ENCODE measurements around the gene SOCS1. TPM values are rescaled to one million over a fixed set of nuclear protein-coding genes. Genes with fewer than 3 reads are reported as not detected.

The SOCS1 gene
- total and polyA plus RNA-seq, 12 donors, result 0.53 to 11.9 (median 5.1) TPM

GRCh38 chr16:11265124-11265523, 9.1 kb upstream of the SOCS1 start:
- DNase-seq, result no peak
- no peaks in the 10 kb centered on the region for H3K27me3 ChIP-seq
- no peaks in the 10 kb centered on the region for H3K9me3 ChIP-seq (replicated peaks in 1 of 3)
- H3K4me3 ChIP-seq, result no peak overlapping the region
- intact Hi-C loops (cut with DNase I), result no loop called here
- WGBS, 4 donors, result 74 to 95% (median 89%) methylated on average over 5 to 7 of the region's 7 CpGs
- TF ChIP-seq POLR2A (IDR thresholded peaks at IDR 0.05), result no peak
- no peak for TF ChIP-seq CTCF (IDR thresholded peaks at IDR 0.05)
- no peaks in the 10 kb centered on the region for H3K4me1 ChIP-seq (replicated peaks in 1 of 2)
- H3K36me3 ChIP-seq (replicated peaks in 1 of 2), result no peaks in the 10 kb centered on the region
- no peak overlapping the region for H3K27ac ChIP-seq

GRCh38 chr16:11264155-11264832, 8.3 kb upstream of the SOCS1 start:
- WGBS, 4 donors, result 77 to 91% (median 84%) methylated on average over 9 of the region's 9 CpGs
- no peak for DNase-seq
- H3K9me3 ChIP-seq (replicated peaks in 1 of 3), result no peaks in the 10 kb centered on the region
- H3K4me1 ChIP-seq (replicated peaks in 1 of 2), result peaks cover 0 to 7% of the 10 kb centered on the region in 2 donors
- intact Hi-C loops (cut with DNase I), result no loop called here
- no peaks in the 10 kb centered on the region for H3K36me3 ChIP-seq (replicated peaks in 1 of 2)
- H3K4me3 ChIP-seq, result no peak overlapping the region
- H3K27me3 ChIP-seq, result no peaks in the 10 kb centered on the region
- TF ChIP-seq POLR2A (IDR thresholded peaks at IDR 0.05) (no peak), CTCF (IDR thresholded peaks at IDR 0.05) (no peak)
- H3K27ac ChIP-seq, result no peak overlapping the region

GRCh38 chr16:11263737-11264136, 7.7 kb upstream of the SOCS1 start:
- TF ChIP-seq CTCF (IDR thresholded peaks at IDR 0.05), result no peak
- no peak for TF ChIP-seq POLR2A (IDR thresholded peaks at IDR 0.05)
- Histone ChIP-seq H3K27ac (no peak overlapping the region), H3K9me3 (replicated peaks in 1 of 3) (no peaks in the 10 kb centered on the region), H3K4me1 (replicated peaks in 1 of 2) (peaks cover 0 to 13% of the 10 kb centered on the region in 2 donors), H3K4me3 (no peak overlapping the region), H3K27me3 (no peaks in the 10 kb centered on the region), H3K36me3 (replicated peaks in 1 of 2) (no peaks in the 10 kb centered on the region)
- intact Hi-C loops (cut with DNase I), result no loop called here
- no peak for DNase-seq
- 72 to 83% (median 75%) methylated on average over 4 of the region's 4 CpGs for WGBS, 4 donors

GRCh38 chr16:11262915-11263314, 6.9 kb upstream of the SOCS1 start:
- no peak overlapping the region for H3K27ac ChIP-seq
- peaks cover 0 to 18% of the 10 kb centered on the region in 2 donors for H3K4me1 ChIP-seq (replicated peaks in 1 of 2)
- TF ChIP-seq CTCF (IDR thresholded peaks at IDR 0.05) (no peak), POLR2A (IDR thresholded peaks at IDR 0.05) (no peak)
- no peaks in the 10 kb centered on the region for H3K27me3 ChIP-seq
- no peaks in the 10 kb centered on the region for H3K36me3 ChIP-seq (replicated peaks in 1 of 2)
- H3K4me3 ChIP-seq, result no peak overlapping the region
- 88 to 92% (median 91%) methylated on average over 8 of the region's 8 CpGs for WGBS, 4 donors
- DNase-seq, result no peak
- intact Hi-C loops (cut with DNase I), result no loop called here
- H3K9me3 ChIP-seq (replicated peaks in 1 of 3), result no peaks in the 10 kb centered on the region

All from adrenal gland (tissue), 12 donors.